B cell (primary cell): ENCODE results near the gene TOMM22. TPM values are rescaled to one million over a fixed set of nuclear protein-coding genes. Genes with fewer than 3 reads are reported as not detected.

ENCODE experiments used
- ATAC-seq: fragments of 200-7000 bp; cut with Tn5 transposase; one replicate; pipeline ENCODE4 v1.10.0; 2021; ENCODE audit warnings: low read depth, mild to moderate bottlenecking, moderate number of reproducible peaks, moderate library complexity
- CTCF ChIA-PET: fragments of 350-600 bp; sonication (Branson Sonifier 250); formaldehyde crosslinking; loops from one replicate; lab custom pipeline; 2021; ENCODE audit warnings: antibody characterized with exemption, inconsistent platforms; lab: Charles Lee
- POLR2A ChIA-PET: fragments of 350-600 bp; sonication (Branson Sonifier 250); formaldehyde crosslinking; loops from one replicate; lab custom pipeline; 2021; ENCODE audit warnings: antibody characterized with exemption; lab: Charles Lee
- DNase-seq: peaks from one replicate; pipeline ENCODE4 v3.0.0; 2013
- H2AFZ ChIP-seq: 2 replicates; pipeline ENCODE4 v1.6.1; 2012; ENCODE audit warnings: mild to moderate bottlenecking, low read depth, low read length; ENCODE audit not compliant: insufficient read depth, poor library complexity, severe bottlenecking
- H3K27ac ChIP-seq, 2 donors: 1 replicate in 1 of 2; 2 replicates in 1 of 2; pipeline ENCODE4 v1.5.1; 2012 to 2013; ENCODE audit warnings: low read length in 2 of 2, mild to moderate bottlenecking in 2 of 2, moderate library complexity in 1 of 2
- H3K27me3 ChIP-seq, 4 experiments: fragments of 200-600 bp in 1 of 4; sonication (generic) in 1 of 4; replicated peaks in 1 of 4; 1 replicate in 2 of 4; 2 replicates in 2 of 4; pipeline versions ENCODE4 v1.6.1 to v1.7.0; 2013 to 2016; ENCODE audit warnings: low read length in 3 of 4, mild to moderate bottlenecking in 2 of 4, mixed read lengths in 1 of 4, moderate library complexity in 1 of 4; ENCODE audit not compliant: insufficient read depth in 4 of 4, control insufficient read depth in 3 of 4; ENCODE audit errors: control extremely low read depth in 1 of 4
- H3K36me3 ChIP-seq, 2 experiments: replicated peaks in 1 of 2; 1 replicate in 1 of 2; 2 replicates in 1 of 2; pipeline versions ENCODE4 v1.6.1 to v1.7.1; 2013; ENCODE audit warnings: low read length in 1 of 2; ENCODE audit not compliant: insufficient read depth in 2 of 2, control insufficient read depth in 1 of 2; ENCODE audit errors: control extremely low read depth in 1 of 2, extremely low read depth in 1 of 2
- H3K4me1 ChIP-seq, 2 donors: fragments of 200-600 bp in 1 of 2; sonication (generic) in 1 of 2; 1 replicate in 1 of 2; 2 replicates in 1 of 2; pipeline versions ENCODE4 v1.5.1 to v1.6.1; 2013 to 2017; ENCODE audit warnings: low read length in 2 of 2; ENCODE audit not compliant: control insufficient read depth in 2 of 2, insufficient read depth in 2 of 2
- H3K4me2 ChIP-seq: replicated peaks from 2 replicates; pipeline ENCODE3; 2012; ENCODE audit warnings: mild to moderate bottlenecking, low read depth, low read length; ENCODE audit not compliant: poor library complexity, severe bottlenecking
- H3K4me3 ChIP-seq, 5 experiments: fragments of 200-600 bp in 1 of 5; sonication (generic) in 1 of 5; 1 replicate in 3 of 5; 2 replicates in 2 of 5; pipeline versions ENCODE4 v1.5.1 to v1.7.0; 2011 to 2016; ENCODE audit warnings: low read length in 4 of 5, mild to moderate bottlenecking in 4 of 5, low read depth in 2 of 5, control low read depth in 1 of 5, moderate library complexity in 1 of 5; ENCODE audit not compliant: insufficient read depth in 1 of 5; ENCODE audit errors: control extremely low read depth in 1 of 5, extremely low read depth in 1 of 5
- H3K79me2 ChIP-seq: fragments of 200-600 bp; sonication (generic); one replicate; pipeline ENCODE4 v1.6.0; 2016; ENCODE audit warnings: low read length; ENCODE audit not compliant: control insufficient read depth, insufficient read depth
- H3K9ac ChIP-seq: fragments of 200-600 bp; sonication (generic); 2 replicates; pipeline ENCODE4 v1.6.1; 2017; ENCODE audit warnings: mild to moderate bottlenecking, low read length, moderate library complexity
- H3K9me3 ChIP-seq, 3 donors: one replicate each; pipeline versions ENCODE4 v1.6.1 to v1.7.1; 2013; ENCODE audit warnings: low read length in 2 of 3; ENCODE audit not compliant: control insufficient read depth in 2 of 3, insufficient read depth in 1 of 3; ENCODE audit errors: control extremely low read depth in 1 of 3
- H4K20me1 ChIP-seq: 2 replicates; pipeline ENCODE4 v1.6.0; 2012; ENCODE audit warnings: mild to moderate bottlenecking, low read length; ENCODE audit not compliant: insufficient read depth, control insufficient read depth, poor library complexity, severe bottlenecking
- H3K27ac Mint-ChIP-seq: one replicate; pipeline ENCODE4 v1.8.0; 2021; ENCODE audit warnings: mixed read lengths
- H3K27me3 Mint-ChIP-seq: one replicate; pipeline ENCODE4 v1.8.0; 2021; ENCODE audit warnings: mixed read lengths
- H3K4me1 Mint-ChIP-seq: one replicate; pipeline ENCODE4 v1.8.0; 2021; ENCODE audit warnings: mixed read lengths
- H3K4me3 Mint-ChIP-seq: one replicate; pipeline ENCODE4 v1.8.0; 2021; ENCODE audit warnings: mixed read lengths
- H3K9me3 Mint-ChIP-seq: one replicate; pipeline ENCODE4 v1.8.0; 2022; ENCODE audit warnings: mixed read lengths; ENCODE audit not compliant: insufficient read depth
- EZH2 ChIP-seq: IDR thresholded peaks from 2 replicates; pipeline ENCODE4 v1.6.1; 2012; ENCODE audit warnings: borderline replicate concordance, low read depth, mild to moderate bottlenecking, moderate library complexity, low read length; ENCODE audit not compliant: insufficient read depth, poor library complexity, severe bottlenecking
- WGBS: methylation state at CpG from one replicate; pipeline ENCODE4 v1.1.5; 2013; ENCODE audit warnings: missing lambda C conversion rate; ENCODE audit not compliant: insufficient coverage; 5-methylcytosine and 5-hydroxymethylcytosine counted together
- intact Hi-C: fragments of 100-400 bp; cut with micrococcal nuclease; formaldehyde crosslinking; loops from one replicate; pipeline ENCODE4 v1.10.0; 2022
- polyA plus RNA-seq: library from polyadenylated mRNA; depleted of rRNA; stranded (reverse); fragments of >200 nt; gene quantifications from 2 replicates; pipeline ENCODE4 v1.2.3, GENCODE V29; 2012
- total RNA-seq, 2 donors: library from RNA; stranded (reverse); fragments of 120-200 nt in 1 of 2; gene quantifications; 1 replicate in 1 of 2; 2 replicates in 1 of 2; pipeline versions ENCODE4 v1.2.3 to v1.2.4, GENCODE V29; 2013 to 2022
- TF ChIP-seq, protein P1 (sequence below): fragments of 200-600 bp; IDR thresholded peaks from one replicate; pipeline ENCODE4 v1.8.0; 2022; ENCODE audit warnings: antibody characterized with exemption, mild to moderate bottlenecking

The TOMM22 gene
- total and polyA plus RNA-seq, 2 donors (not counting 1 experiment from before 2014, with no cell fraction given): 21.5 to 47.6 TPM

DNA sequence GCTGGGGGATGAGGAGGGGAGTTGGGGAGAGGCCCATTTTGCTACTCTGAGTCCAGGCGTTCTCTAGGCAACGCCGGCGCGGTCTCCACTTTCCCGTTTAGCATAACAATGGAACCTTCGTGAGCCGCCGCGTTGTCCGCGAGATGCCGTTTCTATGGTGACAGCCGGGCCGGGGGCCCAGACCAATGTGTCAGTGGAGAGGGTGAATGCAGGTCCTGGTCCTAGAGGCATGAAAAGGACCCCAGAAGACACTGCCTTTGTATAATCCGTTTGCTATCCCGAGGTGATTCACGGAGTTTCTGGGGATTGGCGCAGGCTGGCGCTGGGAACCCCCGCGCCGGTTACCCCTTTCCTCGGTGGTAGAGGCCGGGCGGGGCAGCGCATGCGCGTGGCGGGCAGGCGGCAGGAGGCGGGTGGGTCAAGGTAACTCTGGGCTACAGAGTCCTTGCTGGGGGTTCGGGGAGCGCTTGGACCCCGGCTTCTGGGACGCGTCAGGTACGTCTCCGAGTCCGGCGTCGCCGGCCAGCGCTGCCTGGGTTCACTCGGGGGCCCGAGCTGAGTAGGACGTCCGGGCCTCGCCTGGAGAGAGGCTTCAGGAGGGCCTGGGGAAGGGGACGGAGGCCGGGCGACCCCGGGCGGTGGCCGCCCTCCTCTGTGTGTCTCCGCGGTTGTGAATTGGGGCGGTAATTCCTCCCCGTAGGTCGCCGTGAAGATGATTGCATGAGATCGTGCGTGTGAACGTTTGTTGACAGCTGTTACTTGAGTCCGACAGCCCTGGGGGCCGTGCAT is 25.3 kb upstream of the TOMM22 start, which contains the start of the genes CBY1 and FAM227A:
CBY1 (plus strand) TSS at position 383 of the 789 bp plus-strand sequence. CDS start 11,417 bp downstream, outside the sequence.
FAM227A (minus strand) TSS at position 137 of the 789 bp plus-strand sequence. CDS start 6,224 bp downstream, outside the sequence.
- POLR2A ChIA-PET: interaction anchor here (0.6 to 1.5 kb wide), 3 partner anchors 25 to 395 kb away, joined by 3 to 9 read pairs (median 6); partner anchors contain the start of genes DMC1 and TOMM22

More for the DNA sequence above, 25.3 kb upstream of the TOMM22 start, which contains the start of the genes CBY1 and FAM227A:
- TF ChIP-seq EZH2: no peak
- TF ChIP-seq, protein P1, sequence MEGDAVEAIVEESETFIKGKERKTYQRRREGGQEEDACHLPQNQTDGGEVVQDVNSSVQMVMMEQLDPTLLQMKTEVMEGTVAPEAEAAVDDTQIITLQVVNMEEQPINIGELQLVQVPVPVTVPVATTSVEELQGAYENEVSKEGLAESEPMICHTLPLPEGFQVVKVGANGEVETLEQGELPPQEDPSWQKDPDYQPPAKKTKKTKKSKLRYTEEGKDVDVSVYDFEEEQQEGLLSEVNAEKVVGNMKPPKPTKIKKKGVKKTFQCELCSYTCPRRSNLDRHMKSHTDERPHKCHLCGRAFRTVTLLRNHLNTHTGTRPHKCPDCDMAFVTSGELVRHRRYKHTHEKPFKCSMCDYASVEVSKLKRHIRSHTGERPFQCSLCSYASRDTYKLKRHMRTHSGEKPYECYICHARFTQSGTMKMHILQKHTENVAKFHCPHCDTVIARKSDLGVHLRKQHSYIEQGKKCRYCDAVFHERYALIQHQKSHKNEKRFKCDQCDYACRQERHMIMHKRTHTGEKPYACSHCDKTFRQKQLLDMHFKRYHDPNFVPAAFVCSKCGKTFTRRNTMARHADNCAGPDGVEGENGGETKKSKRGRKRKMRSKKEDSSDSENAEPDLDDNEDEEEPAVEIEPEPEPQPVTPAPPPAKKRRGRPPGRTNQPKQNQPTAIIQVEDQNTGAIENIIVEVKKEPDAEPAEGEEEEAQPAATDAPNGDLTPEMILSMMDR: no peak
- intact Hi-C loops: loop anchor here (1.0 to 10.0 kb wide), 3 partner anchors 25 to 152 kb away; partner anchors contain the start of genes DDX17, GTPBP1 and TOMM22
- Histone ChIP-seq H4K20me1 (no peaks in the 10 kb centered on the region), H3K79me2 (peaks cover 10% of the 10 kb centered on the region), H3K4me1 (peaks cover 13 to 15% of the 10 kb centered on the region in 2 donors), H2AFZ (peak within 1 kb of the TSS; percentile 85), H3K9me3 (no peaks in the 10 kb centered on the region), H3K4me3 (peak within 1 kb of the TSS; percentile 79 to 89 (median 85)), H3K36me3 (no peaks in the 10 kb centered on the region), H3K27ac (peak within 1 kb of the TSS; percentile 78 to 98), H3K4me2 (peak within 1 kb of the TSS; percentile 83), H3K27me3 (no peaks in the 10 kb centered on the region), H3K9ac (peak within 1 kb of the TSS; percentile 82)
- ATAC-seq: peak; percentile 83
- WGBS: under 1% methylated on average over 66 of the region's 66 CpGs
- no peaks in the 10 kb centered on the region for H3K9me3 Mint-ChIP-seq
- peak within 1 kb of the TSS; percentile 94 for H3K4me3 Mint-ChIP-seq
- CTCF ChIA-PET: interaction anchor here (0.5 to 2.9 kb wide), 5 partner anchors 9 to 604 kb away, joined by 4 to 16 read pairs (median 5); partner anchors contain the start of gene TOMM22
- peak; percentile 93 for DNase-seq
- peaks cover 15% of the 10 kb centered on the region for H3K4me1 Mint-ChIP-seq
- H3K27me3 Mint-ChIP-seq: no peaks in the 10 kb centered on the region
- H3K27ac Mint-ChIP-seq: peak within 1 kb of the TSS; percentile 99
